Measurements from ENCODE around the gene ZACN. TPM values are rescaled to one million over a fixed set of nuclear protein-coding genes. Genes with fewer than 3 reads are reported as not detected.
"Not testable (repeated sequence)": the region's sequence is repeated elsewhere in the genome, so short reads cannot be mapped to it uniquely, and the experiment has no call there.

The ZACN gene
- total and polyA plus RNA-seq, 9 donors, result 0.04 to 18.9 (median 15.0) TPM

DNA sequence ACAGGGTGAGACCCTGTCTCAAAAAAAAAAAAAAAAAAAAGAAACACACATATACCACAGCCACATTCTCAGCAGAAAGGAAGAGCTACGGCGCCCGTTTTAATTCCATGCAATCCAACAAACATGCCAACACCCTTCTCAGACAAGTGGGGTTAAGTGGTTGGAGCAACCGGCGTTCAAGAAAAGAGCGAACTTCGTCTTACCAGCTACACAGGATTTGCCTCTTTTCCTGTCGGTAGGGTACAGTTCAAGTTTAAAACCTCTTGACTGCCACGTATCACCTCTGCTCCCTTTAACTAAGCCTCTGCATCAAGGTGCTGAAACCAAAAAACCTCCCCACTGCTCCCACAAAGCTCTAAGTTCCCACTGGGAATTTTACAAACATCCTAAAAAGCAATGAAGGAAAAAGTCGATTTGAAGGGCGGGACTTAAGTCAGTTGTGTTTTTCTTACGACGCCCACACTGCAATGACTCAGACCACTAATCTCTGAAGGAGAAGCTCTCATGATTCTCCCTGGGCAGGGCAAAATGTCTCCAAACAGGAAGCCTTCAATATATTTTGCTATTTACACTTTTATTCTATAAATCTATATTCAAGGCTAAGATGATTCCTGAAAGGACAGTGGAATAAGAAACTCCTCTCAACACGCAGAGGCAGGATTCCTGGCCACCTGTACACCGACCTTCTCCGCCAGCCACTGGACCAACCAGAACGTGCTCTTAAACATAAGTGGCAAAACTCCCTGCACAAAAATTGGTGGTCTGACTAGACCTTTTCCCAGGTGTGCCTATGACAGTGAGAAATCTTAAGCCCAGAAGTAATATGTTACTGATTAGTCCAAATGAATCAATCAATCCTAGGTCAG is 25.5 kb upstream of the ZACN start:
- WGBS (ENCODE audit: insufficient coverage), result 92% methylated on average over 7 of the region's 17 CpGs
- no peak for DNase-seq
- peaks cover 70% of the 10 kb centered on the region for H3K36me3 ChIP-seq (ENCODE audit: control insufficient read depth, insufficient read depth, low read length)
- no peak overlapping the region for H3K27ac ChIP-seq (ENCODE audit: low read length)
- no peaks in the 10 kb centered on the region for H3K4me1 ChIP-seq (ENCODE audit: control insufficient read depth, insufficient read depth, low read length)
- H3K27me3 ChIP-seq (ENCODE audit: control insufficient read depth, insufficient read depth, low read length), result no peaks in the 10 kb centered on the region
- H3K9me3 ChIP-seq (replicated peaks; ENCODE audit: control insufficient read depth, low read depth, low read length), result no peaks in the 10 kb centered on the region
- H3K4me3 ChIP-seq (ENCODE audit: low read length), result no peak overlapping the region

DNA sequence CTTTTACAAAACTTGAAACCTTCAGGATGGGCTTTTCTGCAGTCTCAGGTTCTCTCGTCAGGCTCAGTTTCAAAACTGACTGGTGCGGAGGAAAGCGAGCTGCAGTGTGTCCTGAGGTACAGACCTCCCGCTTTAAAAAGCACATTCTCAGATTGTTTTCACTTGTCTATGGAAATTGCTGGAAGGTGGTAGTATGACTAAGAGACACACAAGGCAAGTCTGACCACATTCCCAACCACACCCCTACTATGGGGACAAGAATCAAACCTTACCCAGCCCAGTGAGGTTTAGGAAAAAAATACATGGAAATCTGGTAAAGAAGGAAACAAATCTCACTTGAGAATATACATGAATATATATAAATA is 24.9 kb upstream of the ZACN start:
- Histone ChIP-seq H3K9me3 (replicated peaks; ENCODE audit: control insufficient read depth, low read depth, low read length) (no peaks in the 10 kb centered on the region), H3K4me1 (ENCODE audit: control insufficient read depth, insufficient read depth, low read length) (no peaks in the 10 kb centered on the region), H3K36me3 (ENCODE audit: control insufficient read depth, insufficient read depth, low read length) (peaks cover 69% of the 10 kb centered on the region), H3K4me3 (ENCODE audit: low read length) (no peak overlapping the region), H3K27me3 (ENCODE audit: control insufficient read depth, insufficient read depth, low read length) (no peaks in the 10 kb centered on the region), H3K27ac (ENCODE audit: low read length) (no peak overlapping the region)
- WGBS (ENCODE audit: insufficient coverage), result 78% methylated on average over 1 of the region's 4 CpGs
- DNase-seq, result no peak

DNA sequence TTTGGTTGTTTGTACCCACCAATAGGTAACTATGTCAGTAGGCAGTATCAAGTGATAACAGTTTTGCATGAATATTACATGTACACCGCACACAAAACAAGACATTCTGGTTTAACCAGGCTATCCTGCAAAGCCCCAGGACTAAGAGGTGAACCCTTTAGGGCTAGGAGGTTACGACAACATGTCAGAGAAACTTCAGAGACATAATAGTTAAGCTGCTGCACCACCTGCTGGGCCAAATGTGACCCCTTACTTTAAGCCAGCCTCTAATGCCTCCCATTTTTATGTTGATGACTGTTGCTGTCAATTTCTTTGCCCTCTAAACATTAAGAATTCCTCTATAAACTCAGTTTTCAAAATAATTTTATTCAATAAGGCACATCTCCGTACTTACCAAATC is 22.1 kb upstream of the ZACN start:
- Histone ChIP-seq H3K27me3 (ENCODE audit: control insufficient read depth, insufficient read depth, low read length) (no peaks in the 10 kb centered on the region), H3K36me3 (ENCODE audit: control insufficient read depth, insufficient read depth, low read length) (peaks cover 71% of the 10 kb centered on the region), H3K9me3 (replicated peaks; ENCODE audit: control insufficient read depth, low read depth, low read length) (no peaks in the 10 kb centered on the region), H3K27ac (ENCODE audit: low read length) (no peak overlapping the region), H3K4me3 (ENCODE audit: low read length) (no peak overlapping the region), H3K4me1 (ENCODE audit: control insufficient read depth, insufficient read depth, low read length) (no peaks in the 10 kb centered on the region)
- WGBS (ENCODE audit: insufficient coverage), result 83% methylated on average over 1 of the region's 3 CpGs
- DNase-seq, result no peak

DNA sequence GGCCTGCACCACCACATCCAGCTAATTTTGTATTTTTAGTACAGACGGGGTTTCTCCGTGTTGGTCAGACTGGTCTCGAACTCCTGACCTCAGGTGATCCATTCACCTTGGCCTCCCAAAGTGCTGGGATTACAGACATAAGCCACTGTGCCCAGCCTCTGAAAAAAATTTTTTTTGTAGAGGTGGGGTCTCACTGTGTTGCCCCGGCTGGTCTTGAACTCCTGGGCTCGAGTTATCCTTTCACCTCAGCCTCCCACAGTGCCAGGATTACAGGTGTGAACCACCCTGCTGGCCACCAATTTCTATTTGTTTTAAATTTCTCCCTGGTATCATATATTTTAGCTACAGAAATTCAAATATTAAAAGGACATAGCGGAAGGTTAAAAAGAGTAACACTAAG is 20.7 kb upstream of the ZACN start:
- not testable (repeated sequence) for H3K4me1 ChIP-seq (ENCODE audit: control insufficient read depth, insufficient read depth, low read length); H3K27me3 ChIP-seq (ENCODE audit: control insufficient read depth, insufficient read depth, low read length); DNase-seq; H3K27ac ChIP-seq (ENCODE audit: low read length); H3K9me3 ChIP-seq (replicated peaks; ENCODE audit: control insufficient read depth, low read depth, low read length); H3K4me3 ChIP-seq (ENCODE audit: low read length)
- 80% methylated on average over 1 of the region's 6 CpGs for WGBS (ENCODE audit: insufficient coverage)
- H3K36me3 ChIP-seq (ENCODE audit: control insufficient read depth, insufficient read depth, low read length), result peaks cover 67% of the 10 kb centered on the region

DNA sequence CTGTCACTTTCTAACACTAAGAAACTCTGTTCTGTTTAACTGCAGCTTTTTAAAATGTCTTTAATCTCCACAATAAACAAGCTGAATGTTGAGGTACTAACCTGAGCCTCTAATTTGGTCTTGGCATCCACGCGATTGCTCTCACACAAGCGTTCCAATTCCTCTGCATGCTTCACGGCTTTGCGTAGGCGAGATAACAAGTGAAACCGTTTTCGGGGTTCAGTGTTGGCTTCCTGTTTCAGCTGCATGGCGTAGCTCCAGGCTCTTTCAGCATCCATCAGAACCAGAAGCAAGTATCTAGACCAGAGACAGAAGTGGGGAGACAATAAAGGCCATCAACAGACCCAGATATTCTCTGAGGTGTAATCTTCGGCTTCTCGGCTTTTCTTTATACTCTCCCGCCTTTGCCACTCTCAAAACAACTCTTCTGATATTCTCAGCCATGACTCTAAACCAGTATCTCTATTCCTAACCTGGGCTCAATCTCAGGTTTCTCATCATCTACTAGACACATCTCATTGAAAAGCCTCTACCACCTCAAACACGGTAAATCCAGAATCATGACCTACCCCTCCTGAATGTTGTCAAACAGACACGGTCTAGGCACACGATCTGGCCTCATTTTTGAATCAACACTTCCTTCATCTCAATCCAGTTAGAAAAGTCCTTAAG is 15.0 kb upstream of the ZACN start:
- WGBS (ENCODE audit: insufficient coverage), result 94% methylated on average over 15 of the region's 15 CpGs
- Histone ChIP-seq H3K36me3 (ENCODE audit: control insufficient read depth, insufficient read depth, low read length) (peaks cover 72% of the 10 kb centered on the region), H3K27ac (ENCODE audit: low read length) (no peak overlapping the region)

DNA sequence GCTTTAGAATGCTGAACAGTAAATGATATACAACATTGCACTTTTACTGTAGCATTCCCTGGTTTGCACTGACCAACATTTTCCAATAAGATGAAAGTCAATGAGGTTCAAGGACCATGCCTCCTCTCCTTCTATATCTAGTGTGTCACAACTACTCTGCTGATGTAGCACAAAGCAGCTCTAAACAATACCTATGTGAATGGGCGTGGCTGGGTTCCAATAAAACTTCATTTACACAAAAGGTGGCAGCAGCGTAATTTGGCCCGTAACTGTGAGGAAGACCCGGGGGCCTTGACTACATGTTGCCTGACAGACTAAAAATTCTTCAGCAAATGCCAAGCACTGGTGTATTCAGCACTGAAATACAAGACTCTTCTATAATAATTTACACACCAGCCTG is 13.2 kb upstream of the ZACN start:
- DNase-seq, result no peak
- peaks cover 3% of the 10 kb centered on the region for H3K4me1 ChIP-seq (ENCODE audit: control insufficient read depth, insufficient read depth, low read length)
- 87% methylated on average over 4 of the region's 4 CpGs for WGBS (ENCODE audit: insufficient coverage)
- no peak overlapping the region for H3K4me3 ChIP-seq (ENCODE audit: low read length)
- H3K27ac ChIP-seq (ENCODE audit: low read length), result no peak overlapping the region
- H3K27me3 ChIP-seq (ENCODE audit: control insufficient read depth, insufficient read depth, low read length), result no peaks in the 10 kb centered on the region
- H3K36me3 ChIP-seq (ENCODE audit: control insufficient read depth, insufficient read depth, low read length), result peaks cover 60% of the 10 kb centered on the region
- H3K9me3 ChIP-seq (replicated peaks; ENCODE audit: control insufficient read depth, low read depth, low read length), result no peaks in the 10 kb centered on the region

More for the DNA sequence above, 15.0 kb upstream of the ZACN start:
- no peaks in the 10 kb centered on the region for H3K4me1 ChIP-seq (ENCODE audit: control insufficient read depth, insufficient read depth, low read length)
- H3K4me3 ChIP-seq (ENCODE audit: low read length), result no peak overlapping the region
- no peaks in the 10 kb centered on the region for H3K27me3 ChIP-seq (ENCODE audit: control insufficient read depth, insufficient read depth, low read length)
- no peaks in the 10 kb centered on the region for H3K9me3 ChIP-seq (replicated peaks; ENCODE audit: control insufficient read depth, low read depth, low read length)
- DNase-seq, result no peak

DNA sequence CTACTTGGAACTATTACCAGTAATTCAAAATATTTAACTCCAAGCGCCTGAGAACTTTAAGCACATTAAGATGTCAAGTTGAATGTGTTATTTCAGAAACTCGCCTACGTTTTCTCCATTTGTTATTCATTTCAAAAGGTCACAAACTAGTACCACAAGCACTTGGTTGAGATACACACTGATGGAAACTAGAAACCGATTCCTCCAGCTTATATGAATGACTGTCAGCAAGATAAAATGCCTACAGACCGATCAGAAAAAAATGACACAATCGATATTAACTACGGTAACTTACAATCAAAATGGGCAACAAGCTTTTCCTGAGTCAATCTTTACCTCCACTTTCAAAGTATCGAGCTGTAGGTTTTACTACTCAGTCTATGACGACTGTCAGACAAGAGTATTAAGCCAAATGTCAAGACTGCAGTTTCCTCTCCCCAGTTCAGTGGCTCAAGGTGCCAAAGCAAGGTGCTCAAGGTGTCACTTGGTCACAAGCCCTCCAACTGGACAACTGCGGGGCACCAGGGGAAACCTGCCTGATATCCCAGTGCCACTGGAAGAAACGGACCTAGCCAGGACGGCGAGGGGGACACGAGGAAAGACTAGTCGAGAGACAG is 7.3 kb upstream of the ZACN start:
- Histone ChIP-seq H3K27me3 (ENCODE audit: control insufficient read depth, insufficient read depth, low read length) (peaks cover 34% of the 10 kb centered on the region), H3K4me1 (ENCODE audit: control insufficient read depth, insufficient read depth, low read length) (peaks cover 32% of the 10 kb centered on the region), H3K9me3 (replicated peaks; ENCODE audit: control insufficient read depth, low read depth, low read length) (no peaks in the 10 kb centered on the region), H3K36me3 (ENCODE audit: control insufficient read depth, insufficient read depth, low read length) (peaks cover 19% of the 10 kb centered on the region), H3K27ac (ENCODE audit: low read length) (peak overlapping the region; percentile 75), H3K4me3 (ENCODE audit: low read length) (peak overlapping the region; percentile 82)
- no peak for DNase-seq
- 3% methylated on average over 9 of the region's 15 CpGs for WGBS (ENCODE audit: insufficient coverage)

DNA sequence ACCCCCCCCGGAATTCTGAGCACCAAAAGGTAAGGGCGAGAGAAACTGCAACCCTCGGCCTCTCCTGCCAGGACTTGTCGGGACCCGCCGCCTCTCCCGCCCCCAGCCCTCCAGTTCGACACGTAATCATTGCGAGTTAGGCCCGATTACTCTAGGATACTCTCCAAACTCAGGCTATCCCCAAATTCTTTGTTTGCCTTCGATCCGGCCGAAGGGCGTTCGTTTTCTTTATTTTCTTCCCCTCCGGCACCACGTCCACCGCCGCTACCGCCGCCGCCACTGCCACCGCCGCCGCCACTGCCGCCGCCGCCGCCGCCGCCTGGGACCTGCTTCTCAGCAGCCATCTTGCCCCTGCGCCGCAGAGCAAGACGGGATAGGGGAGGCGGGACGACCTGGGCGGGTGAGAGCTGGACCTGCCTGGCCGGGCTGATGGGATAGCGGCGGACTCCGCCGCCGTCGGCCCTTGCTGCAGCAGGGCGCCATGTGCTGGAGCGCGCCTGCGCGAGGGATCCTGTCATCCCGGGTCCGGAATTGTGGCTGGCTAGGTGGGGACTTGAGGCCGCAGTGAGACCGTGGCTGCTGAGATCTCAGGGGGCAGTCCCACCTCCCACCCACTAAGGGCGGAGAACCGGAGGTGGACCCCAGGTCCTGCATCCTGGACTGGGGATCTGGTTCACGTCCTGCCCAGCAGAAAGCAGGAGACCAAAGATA is 6.7 kb upstream of the ZACN start, which contains the start of gene SRP68:
SRP68 (minus strand) TSS at position 370 of the 711 bp plus-strand sequence; CDS start at position 344, 26 bp downstream.
- peak within 1 kb of the TSS; percentile 75 for H3K27ac ChIP-seq (ENCODE audit: low read length)
- H3K4me3 ChIP-seq (ENCODE audit: low read length), result peak within 1 kb of the TSS; percentile 82
- H3K9me3 ChIP-seq (replicated peaks; ENCODE audit: control insufficient read depth, low read depth, low read length), result no peaks in the 10 kb centered on the region
- H3K27me3 ChIP-seq (ENCODE audit: control insufficient read depth, insufficient read depth, low read length), result peaks cover 41% of the 10 kb centered on the region
- H3K4me1 ChIP-seq (ENCODE audit: control insufficient read depth, insufficient read depth, low read length), result peaks cover 38% of the 10 kb centered on the region
- peak; percentile 97 for DNase-seq
- under 1% methylated on average over 55 of the region's 57 CpGs for WGBS (ENCODE audit: insufficient coverage)
- H3K36me3 ChIP-seq (ENCODE audit: control insufficient read depth, insufficient read depth, low read length), result peaks cover 14% of the 10 kb centered on the region

DNA sequence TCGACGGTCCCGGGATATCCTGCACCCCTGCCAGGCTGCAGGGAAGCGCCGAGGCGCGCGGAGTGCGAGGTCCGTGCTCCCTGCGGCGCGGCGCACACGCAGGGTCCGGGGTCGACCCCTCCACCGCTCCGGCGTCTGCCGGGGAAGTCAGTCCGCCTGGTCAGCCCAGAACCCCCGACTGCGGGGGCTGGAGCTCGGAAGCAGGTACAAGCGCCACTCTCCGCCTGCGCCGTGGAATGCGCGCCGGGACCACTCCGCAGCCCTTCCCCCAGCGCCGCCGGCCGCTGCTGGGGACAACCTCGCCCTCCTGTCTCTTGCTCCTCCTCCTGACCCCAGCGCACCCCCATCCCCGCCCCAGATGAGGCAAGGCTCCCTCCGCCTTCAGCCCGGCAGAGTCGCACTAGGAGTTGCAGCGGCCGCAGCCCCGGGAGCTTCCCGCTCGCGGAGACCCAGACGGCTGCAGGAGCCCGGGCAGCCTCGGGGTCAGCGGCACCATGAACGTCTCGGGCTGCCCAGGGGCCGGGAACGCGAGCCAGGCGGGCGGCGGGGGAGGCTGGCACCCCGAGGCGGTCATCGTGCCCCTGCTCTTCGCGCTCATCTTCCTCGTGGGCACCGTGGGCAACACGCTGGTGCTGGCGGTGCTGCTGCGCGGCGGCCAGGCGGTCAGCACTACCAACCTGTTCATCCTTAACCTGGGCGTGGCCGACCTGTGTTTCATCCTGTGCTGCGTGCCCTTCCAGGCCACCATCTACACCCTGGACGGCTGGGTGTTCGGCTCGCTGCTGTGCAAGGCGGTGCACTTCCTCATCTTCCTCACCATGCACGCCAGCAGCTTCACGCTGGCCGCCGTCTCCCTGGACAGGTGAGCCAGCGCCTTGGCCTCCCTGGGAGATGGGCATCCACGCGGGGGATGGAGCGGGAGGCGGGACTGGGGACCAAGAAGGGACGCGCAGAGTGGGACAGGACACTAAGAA is 4.3 kb upstream of the ZACN start, which contains the start of gene GALR2:
GALR2 (plus strand) TSS at position 392 of the 974 bp plus-strand sequence; CDS start at position 495, 103 bp downstream.
- H3K9me3 ChIP-seq (replicated peaks; ENCODE audit: control insufficient read depth, low read depth, low read length), result no peaks in the 10 kb centered on the region
- H3K27ac ChIP-seq (ENCODE audit: low read length), result no peak within 1 kb of the TSS
- DNase-seq, result no peak
- H3K27me3 ChIP-seq (ENCODE audit: control insufficient read depth, insufficient read depth, low read length), result peaks cover 64% of the 10 kb centered on the region
- H3K36me3 ChIP-seq (ENCODE audit: control insufficient read depth, insufficient read depth, low read length), result no peaks in the 10 kb centered on the region
- 1% methylated on average over 87 of the region's 92 CpGs for WGBS (ENCODE audit: insufficient coverage)
- H3K4me3 ChIP-seq (ENCODE audit: low read length), result no peak within 1 kb of the TSS
- H3K4me1 ChIP-seq (ENCODE audit: control insufficient read depth, insufficient read depth, low read length), result peaks cover 55% of the 10 kb centered on the region

All from muscle of leg (tissue), 11 donors.